ENCODE results near the gene DNAL1.

Gene DNAL1

DNA sequence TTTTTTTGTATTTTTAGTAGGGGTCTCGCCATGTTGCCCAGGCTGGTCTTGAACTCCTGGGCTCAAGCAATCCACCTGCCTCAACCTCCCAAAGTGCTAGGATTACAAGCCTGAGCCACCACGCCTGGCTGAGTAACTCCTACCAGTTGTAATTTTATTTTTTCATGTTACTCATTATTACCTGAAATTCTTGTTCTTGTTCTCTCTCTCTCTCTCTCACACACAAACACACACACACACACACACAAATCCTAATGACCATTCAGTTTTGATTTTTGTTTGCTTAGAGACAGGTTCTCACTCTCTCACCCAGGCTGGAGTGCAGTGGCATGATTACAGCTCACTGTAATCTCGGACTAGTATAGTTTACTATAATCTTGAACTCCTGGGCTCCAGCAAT is 30.2 kb downstream of the DNAL1 start:
- CTCF ChIA-PET, result interaction anchor here (0.7 to 1.9 kb wide), 3 partner anchors 12 to 280 kb away, joined by 3 to 9 read pairs (median 3); no protein-coding TSS in a partner anchor

DNA sequence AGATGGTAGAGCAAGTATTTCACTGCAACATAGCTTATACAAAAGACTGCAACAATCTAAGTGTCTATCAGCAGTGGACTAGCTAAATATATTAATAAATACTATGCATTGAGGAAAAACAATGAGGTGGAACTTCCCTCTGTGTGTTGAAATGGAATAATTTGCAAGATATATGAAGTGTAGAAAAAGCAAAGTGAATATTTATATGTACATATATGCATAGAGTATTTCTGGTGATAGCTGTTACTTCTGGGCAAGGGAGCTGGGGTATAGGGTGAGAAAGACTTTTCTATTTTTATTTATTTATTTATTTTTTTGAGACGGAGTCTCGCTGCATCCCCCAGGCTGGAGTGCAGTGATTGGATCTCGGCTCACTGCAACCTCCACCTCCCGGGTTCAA is 33.9 kb downstream of the DNAL1 start:
- ChIA-PET CTCF (interaction anchor here (0.8 kb wide), 1 partner anchor 15 kb away, joined by 3 read pairs; no protein-coding TSS in a partner anchor), POLR2A (no interaction called here)
- TF ChIP-seq, protein P1, sequence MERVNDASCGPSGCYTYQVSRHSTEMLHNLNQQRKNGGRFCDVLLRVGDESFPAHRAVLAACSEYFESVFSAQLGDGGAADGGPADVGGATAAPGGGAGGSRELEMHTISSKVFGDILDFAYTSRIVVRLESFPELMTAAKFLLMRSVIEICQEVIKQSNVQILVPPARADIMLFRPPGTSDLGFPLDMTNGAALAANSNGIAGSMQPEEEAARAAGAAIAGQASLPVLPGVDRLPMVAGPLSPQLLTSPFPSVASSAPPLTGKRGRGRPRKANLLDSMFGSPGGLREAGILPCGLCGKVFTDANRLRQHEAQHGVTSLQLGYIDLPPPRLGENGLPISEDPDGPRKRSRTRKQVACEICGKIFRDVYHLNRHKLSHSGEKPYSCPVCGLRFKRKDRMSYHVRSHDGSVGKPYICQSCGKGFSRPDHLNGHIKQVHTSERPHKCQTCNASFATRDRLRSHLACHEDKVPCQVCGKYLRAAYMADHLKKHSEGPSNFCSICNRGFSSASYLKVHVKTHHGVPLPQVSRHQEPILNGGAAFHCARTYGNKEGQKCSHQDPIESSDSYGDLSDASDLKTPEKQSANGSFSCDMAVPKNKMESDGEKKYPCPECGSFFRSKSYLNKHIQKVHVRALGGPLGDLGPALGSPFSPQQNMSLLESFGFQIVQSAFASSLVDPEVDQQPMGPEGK (tag by site-specific recombination; IDR thresholded peaks at IDR 0.05), result no peak
- TF ChIP-seq ZNF707 (tag by site-specific recombination; IDR thresholded peaks at IDR 0.05) (no peak), GLIS2 (tag by site-specific recombination; IDR thresholded peaks at IDR 0.05) (no peak), ZNF555 (tag by site-specific recombination; conservative IDR thresholded peaks at IDR 0.05) (no peak), ZNF404 (tag by site-specific recombination; IDR thresholded peaks at IDR 0.05) (no peak), ZSCAN16 (tag by site-specific recombination; IDR thresholded peaks at IDR 0.05) (no peak), BCL11A (tag by site-specific recombination; IDR thresholded peaks at IDR 0.05; ENCODE audit: low read depth) (no peak), ZNF426 (tag by site-specific recombination; IDR thresholded peaks at IDR 0.05) (no peak)
- TF ChIP-seq, protein P2, sequence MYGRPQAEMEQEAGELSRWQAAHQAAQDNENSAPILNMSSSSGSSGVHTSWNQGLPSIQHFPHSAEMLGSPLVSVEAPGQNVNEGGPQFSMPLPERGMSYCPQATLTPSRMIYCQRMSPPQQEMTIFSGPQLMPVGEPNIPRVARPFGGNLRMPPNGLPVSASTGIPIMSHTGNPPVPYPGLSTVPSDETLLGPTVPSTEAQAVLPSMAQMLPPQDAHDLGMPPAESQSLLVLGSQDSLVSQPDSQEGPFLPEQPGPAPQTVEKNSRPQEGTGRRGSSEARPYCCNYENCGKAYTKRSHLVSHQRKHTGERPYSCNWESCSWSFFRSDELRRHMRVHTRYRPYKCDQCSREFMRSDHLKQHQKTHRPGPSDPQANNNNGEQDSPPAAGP (tag by site-specific recombination; IDR thresholded peaks at IDR 0.05), result no peak
- TF ChIP-seq, protein P3, sequence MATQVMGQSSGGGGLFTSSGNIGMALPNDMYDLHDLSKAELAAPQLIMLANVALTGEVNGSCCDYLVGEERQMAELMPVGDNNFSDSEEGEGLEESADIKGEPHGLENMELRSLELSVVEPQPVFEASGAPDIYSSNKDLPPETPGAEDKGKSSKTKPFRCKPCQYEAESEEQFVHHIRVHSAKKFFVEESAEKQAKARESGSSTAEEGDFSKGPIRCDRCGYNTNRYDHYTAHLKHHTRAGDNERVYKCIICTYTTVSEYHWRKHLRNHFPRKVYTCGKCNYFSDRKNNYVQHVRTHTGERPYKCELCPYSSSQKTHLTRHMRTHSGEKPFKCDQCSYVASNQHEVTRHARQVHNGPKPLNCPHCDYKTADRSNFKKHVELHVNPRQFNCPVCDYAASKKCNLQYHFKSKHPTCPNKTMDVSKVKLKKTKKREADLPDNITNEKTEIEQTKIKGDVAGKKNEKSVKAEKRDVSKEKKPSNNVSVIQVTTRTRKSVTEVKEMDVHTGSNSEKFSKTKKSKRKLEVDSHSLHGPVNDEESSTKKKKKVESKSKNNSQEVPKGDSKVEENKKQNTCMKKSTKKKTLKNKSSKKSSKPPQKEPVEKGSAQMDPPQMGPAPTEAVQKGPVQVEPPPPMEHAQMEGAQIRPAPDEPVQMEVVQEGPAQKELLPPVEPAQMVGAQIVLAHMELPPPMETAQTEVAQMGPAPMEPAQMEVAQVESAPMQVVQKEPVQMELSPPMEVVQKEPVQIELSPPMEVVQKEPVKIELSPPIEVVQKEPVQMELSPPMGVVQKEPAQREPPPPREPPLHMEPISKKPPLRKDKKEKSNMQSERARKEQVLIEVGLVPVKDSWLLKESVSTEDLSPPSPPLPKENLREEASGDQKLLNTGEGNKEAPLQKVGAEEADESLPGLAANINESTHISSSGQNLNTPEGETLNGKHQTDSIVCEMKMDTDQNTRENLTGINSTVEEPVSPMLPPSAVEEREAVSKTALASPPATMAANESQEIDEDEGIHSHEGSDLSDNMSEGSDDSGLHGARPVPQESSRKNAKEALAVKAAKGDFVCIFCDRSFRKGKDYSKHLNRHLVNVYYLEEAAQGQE (tag by site-specific recombination; IDR thresholded peaks at IDR 0.05), result no peak
- TF ChIP-seq, protein P4, sequence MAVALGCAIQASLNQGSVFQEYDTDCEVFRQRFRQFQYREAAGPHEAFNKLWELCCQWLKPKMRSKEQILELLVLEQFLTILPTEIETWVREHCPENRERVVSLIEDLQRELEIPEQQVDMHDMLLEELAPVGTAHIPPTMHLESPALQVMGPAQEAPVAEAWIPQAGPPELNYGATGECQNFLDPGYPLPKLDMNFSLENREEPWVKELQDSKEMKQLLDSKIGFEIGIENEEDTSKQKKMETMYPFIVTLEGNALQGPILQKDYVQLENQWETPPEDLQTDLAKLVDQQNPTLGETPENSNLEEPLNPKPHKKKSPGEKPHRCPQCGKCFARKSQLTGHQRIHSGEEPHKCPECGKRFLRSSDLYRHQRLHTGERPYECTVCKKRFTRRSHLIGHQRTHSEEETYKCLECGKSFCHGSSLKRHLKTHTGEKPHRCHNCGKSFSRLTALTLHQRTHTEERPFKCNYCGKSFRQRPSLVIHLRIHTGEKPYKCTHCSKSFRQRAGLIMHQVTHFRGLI (tag by site-specific recombination; IDR thresholded peaks at IDR 0.05), result no peak
- TF ChIP-seq, protein P5, sequence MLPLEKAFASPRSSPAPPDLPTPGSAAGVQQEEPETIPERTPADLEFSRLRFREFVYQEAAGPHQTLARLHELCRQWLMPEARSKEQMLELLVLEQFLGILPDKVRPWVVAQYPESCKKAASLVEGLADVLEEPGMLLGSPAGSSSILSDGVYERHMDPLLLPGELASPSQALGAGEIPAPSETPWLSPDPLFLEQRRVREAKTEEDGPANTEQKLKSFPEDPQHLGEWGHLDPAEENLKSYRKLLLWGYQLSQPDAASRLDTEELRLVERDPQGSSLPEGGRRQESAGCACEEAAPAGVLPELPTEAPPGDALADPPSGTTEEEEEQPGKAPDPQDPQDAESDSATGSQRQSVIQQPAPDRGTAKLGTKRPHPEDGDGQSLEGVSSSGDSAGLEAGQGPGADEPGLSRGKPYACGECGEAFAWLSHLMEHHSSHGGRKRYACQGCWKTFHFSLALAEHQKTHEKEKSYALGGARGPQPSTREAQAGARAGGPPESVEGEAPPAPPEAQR (tag by site-specific recombination; IDR thresholded peaks at IDR 0.05), result no peak

More for the DNA sequence above, 30.2 kb downstream of the DNAL1 start:
- H3K27ac ChIP-seq (ENCODE audit: extremely low read depth, low read depth, low read length), result no peak overlapping the region
- no peaks in the 10 kb centered on the region for H3K9me3 ChIP-seq (ENCODE audit: control insufficient read depth, insufficient read depth, low read depth, low read length)
- no peaks in the 10 kb centered on the region for H3K4me1 ChIP-seq (ENCODE audit: control insufficient read depth, insufficient read depth, low read length)
- no peaks in the 10 kb centered on the region; a peak in 1 of 3 replicates for H3K36me3 ChIP-seq (ENCODE audit: control insufficient read depth in 2 of 2, insufficient read depth in 1 of 2, low read length in 2 of 2)
- TF ChIP-seq OSR2 (tag by site-specific recombination; IDR thresholded peaks at IDR 0.05), result no peak
- TF ChIP-seq FEZF1 (tag by site-specific recombination; IDR thresholded peaks at IDR 0.05), result no peak
- no peak for TF ChIP-seq ZNF112 (tag by site-specific recombination; IDR thresholded peaks at IDR 0.05)
- no peak for TF ChIP-seq ZNF510 (tag by site-specific recombination; IDR thresholded peaks at IDR 0.05; ENCODE audit: insufficient replicate concordance)
- TF ChIP-seq ZNF416 (tag by site-specific recombination; IDR thresholded peaks at IDR 0.05), result no peak
- TF ChIP-seq ZNF558 (tag by site-specific recombination; IDR thresholded peaks at IDR 0.05), result no peak
- TF ChIP-seq ZBTB1 (tag by site-specific recombination; IDR thresholded peaks at IDR 0.05), result no peak
- no peak for TF ChIP-seq ZNF629 (tag by site-specific recombination; IDR thresholded peaks at IDR 0.05)
- TF ChIP-seq, protein P6, sequence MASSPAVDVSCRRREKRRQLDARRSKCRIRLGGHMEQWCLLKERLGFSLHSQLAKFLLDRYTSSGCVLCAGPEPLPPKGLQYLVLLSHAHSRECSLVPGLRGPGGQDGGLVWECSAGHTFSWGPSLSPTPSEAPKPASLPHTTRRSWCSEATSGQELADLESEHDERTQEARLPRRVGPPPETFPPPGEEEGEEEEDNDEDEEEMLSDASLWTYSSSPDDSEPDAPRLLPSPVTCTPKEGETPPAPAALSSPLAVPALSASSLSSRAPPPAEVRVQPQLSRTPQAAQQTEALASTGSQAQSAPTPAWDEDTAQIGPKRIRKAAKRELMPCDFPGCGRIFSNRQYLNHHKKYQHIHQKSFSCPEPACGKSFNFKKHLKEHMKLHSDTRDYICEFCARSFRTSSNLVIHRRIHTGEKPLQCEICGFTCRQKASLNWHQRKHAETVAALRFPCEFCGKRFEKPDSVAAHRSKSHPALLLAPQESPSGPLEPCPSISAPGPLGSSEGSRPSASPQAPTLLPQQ (tag by site-specific recombination; IDR thresholded peaks at IDR 0.05), result no peak
- no peak for TF ChIP-seq ZNF169 (tag by site-specific recombination; IDR thresholded peaks at IDR 0.05)
- TF ChIP-seq, protein P3 (tag by site-specific recombination; IDR thresholded peaks at IDR 0.05), result no peak
- POLR2A ChIA-PET, result no interaction called here
- H3K4me3 ChIP-seq (ENCODE audit: low read depth, low read length), result no peak overlapping the region

More for the DNA sequence above, 33.9 kb downstream of the DNAL1 start:
- Histone ChIP-seq H3K4me3 (ENCODE audit: low read depth, low read length) (no peak overlapping the region), H3K9me3 (ENCODE audit: control insufficient read depth, insufficient read depth, low read depth, low read length) (no peaks in the 10 kb centered on the region), H3K27ac (ENCODE audit: extremely low read depth, low read depth, low read length) (no peak overlapping the region), H3K36me3 (ENCODE audit: control insufficient read depth in 2 of 2, insufficient read depth in 1 of 2, low read length in 2 of 2) (peaks cover 0 to under 1% of the 10 kb centered on the region in 2 experiments; a peak in 1 of 3 replicates), H3K4me1 (ENCODE audit: control insufficient read depth, insufficient read depth, low read length) (no peaks in the 10 kb centered on the region)

All from HEK293 (cell line).